ENCODE results near the gene ZNF526. TPM values are rescaled to one million over a fixed set of nuclear protein-coding genes. Genes with fewer than 3 reads are reported as not detected.

ZNF526 gene
- total and polyA plus RNA-seq, 2 donors (not counting 1 experiment from before 2014, with no cell fraction given) = 4.9 to 21.3 TPM

GRCh38 chr19:42267644-42268141 lies 47.6 kb downstream of the ZNF526 start:
- Histone ChIP-seq H3K4me2 (replicated peaks; ENCODE audit: low read depth, low read length, poor library complexity, severe bottlenecking) (peak overlapping the region; percentile 95), H3K79me2 (ENCODE audit: control insufficient read depth, insufficient read depth, low read length) (peaks cover 33% of the 10 kb centered on the region), H3K9ac (ENCODE audit: low read length) (peak overlapping the region; percentile 98), H3K36me3 (replicated peaks in 1 of 2; ENCODE audit: control extremely low read depth in 1 of 2, control insufficient read depth in 1 of 2, extremely low read depth in 1 of 2, insufficient read depth in 2 of 2, low read length in 1 of 2) (peaks cover 0 to 8% of the 10 kb centered on the region in 2 experiments), H3K4me3 (ENCODE audit: control extremely low read depth in 1 of 5, extremely low read depth in 1 of 5, insufficient read depth in 1 of 5, low read depth in 2 of 5, low read length in 4 of 5) (peak overlapping the region; percentile 72 to 95 (median 90)), H3K9me3 (ENCODE audit: control extremely low read depth in 1 of 3, control insufficient read depth in 2 of 3, insufficient read depth in 1 of 3, low read length in 2 of 3) (no peaks in the 10 kb centered on the region), H3K27me3 (replicated peaks in 1 of 4; ENCODE audit: control extremely low read depth in 1 of 4, control insufficient read depth in 3 of 4, insufficient read depth in 4 of 4, low read length in 3 of 4) (no peaks in the 10 kb centered on the region), H3K27ac (ENCODE audit: low read length in 2 of 2) (peak overlapping the region; percentile 98 to 100), H3K4me1 (ENCODE audit: control insufficient read depth in 2 of 2, insufficient read depth in 2 of 2, low read length in 2 of 2) (peaks cover 26 to 32% of the 10 kb centered on the region in 2 donors), H4K20me1 (ENCODE audit: control insufficient read depth, insufficient read depth, low read length, poor library complexity, severe bottlenecking) (no peaks in the 10 kb centered on the region), H2AFZ (ENCODE audit: insufficient read depth, low read depth, low read length, poor library complexity, severe bottlenecking) (peak overlapping the region; percentile 92)
- no peak overlapping the region for H3K27ac Mint-ChIP-seq
- no peak for DNase-seq
- no peaks in the 10 kb centered on the region for H3K9me3 Mint-ChIP-seq (ENCODE audit: insufficient read depth)
- H3K4me3 Mint-ChIP-seq = no peak overlapping the region
- H3K27me3 Mint-ChIP-seq = no peaks in the 10 kb centered on the region
- ChIA-PET POLR2A (interaction anchor here (1.4 kb wide), 1 partner anchor 12 kb away, joined by 4 read pairs; no protein-coding TSS in a partner anchor), CTCF (interaction anchor here (2.6 kb wide), 1 partner anchor 12 kb away, joined by 13 read pairs; no protein-coding TSS in a partner anchor)
- ATAC-seq (ENCODE audit: low read depth) = no peak
- TF ChIP-seq CTCF (IDR thresholded peaks at IDR 0.05) = no peak
- no peak for TF ChIP-seq EZH2 (IDR thresholded peaks at IDR 0.05; ENCODE audit: borderline replicate concordance, insufficient read depth, low read depth, low read length, poor library complexity, severe bottlenecking)
- WGBS (ENCODE audit: insufficient coverage) = 16% methylated on average over 12 of the region's 13 CpGs
- peaks cover 22% of the 10 kb centered on the region for H3K4me1 Mint-ChIP-seq
- intact Hi-C loops (cut with micrococcal nuclease) = loop anchor here (1.0 kb wide), 6 partner anchors 12 to 58 kb away; partner anchors contain the start of genes DEDD2, ERF, MEGF8 and PAFAH1B3

DNA sequence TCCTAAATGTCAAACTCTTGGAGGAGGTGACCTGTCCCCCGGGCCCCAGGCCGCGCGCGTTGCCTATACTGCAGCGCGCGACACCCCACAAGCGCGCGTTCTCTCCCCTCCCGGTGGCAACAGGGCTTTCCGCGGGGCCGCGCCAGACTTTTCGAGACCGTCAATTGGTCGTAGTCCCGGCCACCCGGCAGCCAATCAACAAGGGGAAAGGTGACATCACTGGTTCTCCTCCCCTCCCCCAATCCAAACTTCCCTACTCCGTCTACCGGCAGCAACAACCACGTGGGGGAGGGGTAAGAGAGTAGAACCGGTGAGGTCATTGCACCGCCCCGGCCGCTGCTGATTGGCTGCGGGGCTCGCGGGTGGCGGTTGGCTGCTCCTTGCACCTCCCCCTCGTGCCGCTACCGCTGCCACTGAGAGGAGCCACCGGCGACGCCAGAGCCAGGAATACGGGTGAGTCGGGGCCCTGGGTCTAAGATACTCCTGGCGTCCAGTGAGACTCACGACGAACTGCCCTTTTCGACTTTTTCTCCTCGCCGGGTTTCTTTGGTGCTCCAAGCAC lies 48.1 kb downstream of the ZNF526 start:
- H2AFZ ChIP-seq (ENCODE audit: insufficient read depth, low read depth, low read length, poor library complexity, severe bottlenecking) = peak overlapping the region; percentile 92
- no peaks in the 10 kb centered on the region for H4K20me1 ChIP-seq (ENCODE audit: control insufficient read depth, insufficient read depth, low read length, poor library complexity, severe bottlenecking)
- ATAC-seq (ENCODE audit: low read depth) = peak; percentile 62
- H3K36me3 ChIP-seq (replicated peaks in 1 of 2; ENCODE audit: control extremely low read depth in 1 of 2, control insufficient read depth in 1 of 2, extremely low read depth in 1 of 2, insufficient read depth in 2 of 2, low read length in 1 of 2) = peaks cover 0 to 12% of the 10 kb centered on the region in 2 experiments
- H3K4me3 Mint-ChIP-seq = no peak overlapping the region
- no peaks in the 10 kb centered on the region for H3K9me3 Mint-ChIP-seq (ENCODE audit: insufficient read depth)
- intact Hi-C loops (cut with micrococcal nuclease) = loop anchor here (1.0 kb wide), 6 partner anchors 13 to 57 kb away; partner anchors contain the start of genes DEDD2, ERF, MEGF8 and PAFAH1B3
- peak overlapping the region; percentile 95 for H3K4me2 ChIP-seq (replicated peaks; ENCODE audit: low read depth, low read length, poor library complexity, severe bottlenecking)
- H3K27me3 ChIP-seq (replicated peaks in 1 of 4; ENCODE audit: control extremely low read depth in 1 of 4, control insufficient read depth in 3 of 4, insufficient read depth in 4 of 4, low read length in 3 of 4) = no peaks in the 10 kb centered on the region
- CTCF ChIA-PET = interaction anchor here (2.6 kb wide), 1 partner anchor 11 kb away, joined by 13 read pairs; no protein-coding TSS in a partner anchor
- H3K27me3 Mint-ChIP-seq = no peaks in the 10 kb centered on the region
- H3K4me1 Mint-ChIP-seq = peaks cover 22% of the 10 kb centered on the region
- POLR2A ChIA-PET = interaction anchor here (1.1 to 1.4 kb wide), 3 partner anchors 11 to 138 kb away, joined by 3 to 5 read pairs (median 4); no protein-coding TSS in a partner anchor
- WGBS (ENCODE audit: insufficient coverage) = under 1% methylated on average over 35 of the region's 46 CpGs
- peak overlapping the region; percentile 98 to 100 for H3K27ac ChIP-seq (ENCODE audit: low read length in 2 of 2)
- peak overlapping the region; percentile 74 to 95 (median 90) for H3K4me3 ChIP-seq (ENCODE audit: control extremely low read depth in 1 of 5, extremely low read depth in 1 of 5, insufficient read depth in 1 of 5, low read depth in 2 of 5, low read length in 4 of 5)
- peaks cover 26 to 32% of the 10 kb centered on the region in 2 donors for H3K4me1 ChIP-seq (ENCODE audit: control insufficient read depth in 2 of 2, insufficient read depth in 2 of 2, low read length in 2 of 2)
- DNase-seq = peak; percentile 100
- no peaks in the 10 kb centered on the region for H3K9me3 ChIP-seq (ENCODE audit: control extremely low read depth in 1 of 3, control insufficient read depth in 2 of 3, insufficient read depth in 1 of 3, low read length in 2 of 3)
- H3K79me2 ChIP-seq (ENCODE audit: control insufficient read depth, insufficient read depth, low read length) = peaks cover 38% of the 10 kb centered on the region
- no peak for TF ChIP-seq EZH2 (IDR thresholded peaks at IDR 0.05; ENCODE audit: borderline replicate concordance, insufficient read depth, low read depth, low read length, poor library complexity, severe bottlenecking)
- peak overlapping the region; percentile 98 for H3K9ac ChIP-seq (ENCODE audit: low read length)
- H3K27ac Mint-ChIP-seq = no peak overlapping the region

All from B cell (primary cell).